ENCODE measurements around the gene PLB1.

DNA sequence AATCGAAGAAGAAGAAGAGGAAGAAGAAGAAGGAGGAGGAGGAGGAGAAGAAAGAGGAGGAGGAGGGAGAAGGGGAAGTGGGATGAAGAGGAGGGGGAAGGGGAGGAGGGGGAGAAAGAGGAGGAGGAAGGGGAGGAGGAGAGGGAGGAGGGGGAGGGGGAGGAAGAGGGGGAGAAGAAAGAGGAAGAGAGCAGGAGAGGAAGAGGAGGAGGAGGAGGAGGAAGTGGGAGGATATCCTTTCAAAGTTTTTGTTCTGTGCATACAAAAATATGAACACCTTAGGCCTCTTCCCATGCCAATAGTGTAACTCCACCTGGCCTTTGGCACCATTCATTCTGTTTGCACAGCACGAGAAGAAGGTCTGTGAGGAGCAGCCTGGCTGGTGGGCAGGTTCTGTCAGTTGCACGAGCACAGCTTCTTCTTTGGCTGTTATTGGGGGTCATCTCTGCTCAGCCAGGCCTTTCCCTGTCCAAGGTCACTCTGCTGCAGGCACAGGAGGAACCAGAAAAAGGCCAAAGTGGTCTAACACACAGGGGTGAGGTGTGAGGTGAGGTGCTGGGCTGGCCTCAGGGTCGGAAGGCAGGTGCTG is 25.8 kb upstream of the PLB1 start:
- no peak for TF ChIP-seq TCF12 (IDR thresholded peaks at IDR 0.05; ENCODE audit: low read depth)
- TF ChIP-seq TAF1 (IDR thresholded peaks at IDR 0.05; ENCODE audit: low read depth), result no peak
- TF ChIP-seq, protein P1, sequence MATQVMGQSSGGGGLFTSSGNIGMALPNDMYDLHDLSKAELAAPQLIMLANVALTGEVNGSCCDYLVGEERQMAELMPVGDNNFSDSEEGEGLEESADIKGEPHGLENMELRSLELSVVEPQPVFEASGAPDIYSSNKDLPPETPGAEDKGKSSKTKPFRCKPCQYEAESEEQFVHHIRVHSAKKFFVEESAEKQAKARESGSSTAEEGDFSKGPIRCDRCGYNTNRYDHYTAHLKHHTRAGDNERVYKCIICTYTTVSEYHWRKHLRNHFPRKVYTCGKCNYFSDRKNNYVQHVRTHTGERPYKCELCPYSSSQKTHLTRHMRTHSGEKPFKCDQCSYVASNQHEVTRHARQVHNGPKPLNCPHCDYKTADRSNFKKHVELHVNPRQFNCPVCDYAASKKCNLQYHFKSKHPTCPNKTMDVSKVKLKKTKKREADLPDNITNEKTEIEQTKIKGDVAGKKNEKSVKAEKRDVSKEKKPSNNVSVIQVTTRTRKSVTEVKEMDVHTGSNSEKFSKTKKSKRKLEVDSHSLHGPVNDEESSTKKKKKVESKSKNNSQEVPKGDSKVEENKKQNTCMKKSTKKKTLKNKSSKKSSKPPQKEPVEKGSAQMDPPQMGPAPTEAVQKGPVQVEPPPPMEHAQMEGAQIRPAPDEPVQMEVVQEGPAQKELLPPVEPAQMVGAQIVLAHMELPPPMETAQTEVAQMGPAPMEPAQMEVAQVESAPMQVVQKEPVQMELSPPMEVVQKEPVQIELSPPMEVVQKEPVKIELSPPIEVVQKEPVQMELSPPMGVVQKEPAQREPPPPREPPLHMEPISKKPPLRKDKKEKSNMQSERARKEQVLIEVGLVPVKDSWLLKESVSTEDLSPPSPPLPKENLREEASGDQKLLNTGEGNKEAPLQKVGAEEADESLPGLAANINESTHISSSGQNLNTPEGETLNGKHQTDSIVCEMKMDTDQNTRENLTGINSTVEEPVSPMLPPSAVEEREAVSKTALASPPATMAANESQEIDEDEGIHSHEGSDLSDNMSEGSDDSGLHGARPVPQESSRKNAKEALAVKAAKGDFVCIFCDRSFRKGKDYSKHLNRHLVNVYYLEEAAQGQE (IDR thresholded peaks at IDR 0.05; ENCODE audit: low read depth), result no peak
- TF ChIP-seq EP300 (IDR thresholded peaks at IDR 0.05; ENCODE audit: borderline replicate concordance), result no peak
- TF ChIP-seq, protein P2, sequence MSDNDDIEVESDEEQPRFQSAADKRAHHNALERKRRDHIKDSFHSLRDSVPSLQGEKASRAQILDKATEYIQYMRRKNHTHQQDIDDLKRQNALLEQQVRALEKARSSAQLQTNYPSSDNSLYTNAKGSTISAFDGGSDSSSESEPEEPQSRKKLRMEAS (IDR thresholded peaks at IDR 0.05), result no peak
- no peak for TF ChIP-seq RAD21 (IDR thresholded peaks at IDR 0.05; ENCODE audit: low read depth)
- no peak for TF ChIP-seq CREB1 (IDR thresholded peaks at IDR 0.05; ENCODE audit: low read depth)
- no peak for TF ChIP-seq EGR1 (IDR thresholded peaks at IDR 0.05)
